Lower lobe of right lung (tissue), 2 donors: Measurements from ENCODE around the gene SLC6A3. TPM values are rescaled to one million over a fixed set of nuclear protein-coding genes. Genes with fewer than 3 reads are reported as not detected.
A peak's percentile ranks its signal among the peaks of the same experiment; 100 is the strongest.
"Not testable (repeated sequence)": the region's sequence is repeated elsewhere in the genome, so short reads cannot be mapped to it uniquely, and the experiment has no call there.

Source experiments
- ATAC-seq, 2 donors: fragments of 200-7000 bp; cut with Tn5 transposase; one replicate each; pipeline ENCODE4 v1.9.1; 2020 to 2022; ENCODE audit warnings: mild to moderate bottlenecking in 2 of 2, moderate library complexity in 2 of 2
- DNase-seq: peaks from one replicate; pipeline ENCODE4 v3.0.0-alpha.2; 2020
- H3K27ac ChIP-seq: fragments of 200-600 bp; one replicate; pipeline ENCODE4 v1.8.0; 2022
- H3K27me3 ChIP-seq: fragments of 200-600 bp; one replicate; pipeline ENCODE4 v1.8.0; 2022; ENCODE audit warnings: low read depth
- H3K36me3 ChIP-seq: fragments of 200-600 bp; one replicate; pipeline ENCODE4 v1.8.0; 2022; ENCODE audit warnings: mild to moderate bottlenecking
- H3K4me1 ChIP-seq: fragments of 200-600 bp; one replicate; pipeline ENCODE4 v1.8.0; 2022
- H3K4me3 ChIP-seq: fragments of 200-600 bp; one replicate; pipeline ENCODE4 v1.8.0; 2022; ENCODE audit warnings: mild to moderate bottlenecking
- H3K9me3 ChIP-seq: fragments of 200-600 bp; one replicate; pipeline ENCODE4 v1.8.0; 2022
- CTCF ChIP-seq: fragments of 200-600 bp; IDR thresholded peaks from one replicate; pipeline ENCODE4 v1.8.0; 2022; ENCODE audit warnings: antibody characterized with exemption, mild to moderate bottlenecking
- intact Hi-C: fragments of 100-400 bp; cut with DNase I; formaldehyde crosslinking; loops from one replicate; pipeline ENCODE4 v1.11.0; 2022
- total RNA-seq: library from RNA; stranded (reverse); fragmentation: NEBNext Ultra II Directional; extraction: Animal tissue kit (Norgen Biotek cat#: 25700); gene quantifications from one replicate; pipeline ENCODE4 v1.2.1, GENCODE V29; 2021
- donor health status: DM: no; HTN: yes; CAD: no; lungs with severe emphysema.

The SLC6A3 gene
- total RNA-seq, 1 donor from 2014 or later: 0.12 TPM

GRCh38 chr5:1424716-1425115 lies 20.5 kb downstream of the SLC6A3 start:
- H3K27ac ChIP-seq: no peak overlapping the region
- H3K36me3 ChIP-seq: no peaks in the 10 kb centered on the region
- intact Hi-C loops: no loop called here
- DNase-seq (no peak), ATAC-seq (no peak)
- H3K9me3 ChIP-seq: peaks cover 20% of the 10 kb centered on the region
- H3K4me1 ChIP-seq: no peaks in the 10 kb centered on the region
- no peak overlapping the region for H3K4me3 ChIP-seq
- no peaks in the 10 kb centered on the region for H3K27me3 ChIP-seq
- no peak for TF ChIP-seq CTCF

- Histone ChIP-seq H3K27me3 (no peaks in the 10 kb centered on the region), H3K36me3 (no peaks in the 10 kb centered on the region), H3K9me3 (peaks cover 19% of the 10 kb centered on the region), H3K27ac (no peak overlapping the region), H3K4me1 (no peaks in the 10 kb centered on the region), H3K4me3 (no peak overlapping the region)
- no peak for TF ChIP-seq CTCF
- DNase-seq (peak; percentile 28), ATAC-seq (no peak)
- intact Hi-C loops: no loop called here
These were observed 21.2 kb downstream of the SLC6A3 start for GRCh38 chr5:1423901-1424603.

- H3K4me3 ChIP-seq, H3K27ac ChIP-seq, intact Hi-C loops, ATAC-seq, H3K4me1 ChIP-seq, H3K27me3 ChIP-seq, H3K36me3 ChIP-seq, DNase-seq, H3K9me3 ChIP-seq: not testable (repeated sequence)
These were observed 22.7 kb downstream of the SLC6A3 start for GRCh38 chr5:1422522-1422921.

GRCh38 chr5:1421521-1422341 lies 23.5 kb downstream of the SLC6A3 start:
- intact Hi-C loops: no loop called here
- peak; percentile 32 for DNase-seq

GRCh38 chr5:1420211-1421195 lies 24.7 kb downstream of the SLC6A3 start:
- intact Hi-C loops: no loop called here
- Histone ChIP-seq H3K27me3 (no peaks in the 10 kb centered on the region), H3K27ac (no peak overlapping the region), H3K4me3 (no peak overlapping the region), H3K9me3 (no peaks in the 10 kb centered on the region), H3K36me3 (no peaks in the 10 kb centered on the region), H3K4me1 (no peaks in the 10 kb centered on the region)
- peak; percentile 25 for DNase-seq
- TF ChIP-seq CTCF: no peak
- no peak for ATAC-seq

More at GRCh38 chr5:1421521-1422341, 23.5 kb downstream of the SLC6A3 start:
- Histone ChIP-seq H3K4me3 (no peak overlapping the region), H3K9me3 (no peaks in the 10 kb centered on the region), H3K27me3 (no peaks in the 10 kb centered on the region), H3K27ac (no peak overlapping the region), H3K36me3 (no peaks in the 10 kb centered on the region), H3K4me1 (no peaks in the 10 kb centered on the region)
- no peak for ATAC-seq
- no peak for TF ChIP-seq CTCF
